B cell (primary cell): ENCODE measurements around the gene LAMA3. TPM values are rescaled to one million over a fixed set of nuclear protein-coding genes. Genes with fewer than 3 reads are reported as not detected.
"Not testable (repeated sequence)": the region's sequence is repeated elsewhere in the genome, so short reads cannot be mapped to it uniquely, and the experiment has no call there.

Source experiments
- ATAC-seq: fragments of 200-7000 bp; cut with Tn5 transposase; one replicate; pipeline ENCODE4 v1.10.0; 2021; ENCODE audit warnings: low read depth, mild to moderate bottlenecking, moderate number of reproducible peaks, moderate library complexity
- CTCF ChIA-PET: fragments of 350-600 bp; sonication (Branson Sonifier 250); formaldehyde crosslinking; loops from one replicate; lab custom pipeline; 2021; ENCODE audit warnings: antibody characterized with exemption, inconsistent platforms; lab: Charles Lee
- POLR2A ChIA-PET: fragments of 350-600 bp; sonication (Branson Sonifier 250); formaldehyde crosslinking; loops from one replicate; lab custom pipeline; 2021; ENCODE audit warnings: antibody characterized with exemption; lab: Charles Lee
- DNase-seq: peaks from one replicate; pipeline ENCODE4 v3.0.0; 2013
- H2AFZ ChIP-seq: 2 replicates; pipeline ENCODE4 v1.6.1; 2012; ENCODE audit warnings: mild to moderate bottlenecking, low read depth, low read length; ENCODE audit not compliant: insufficient read depth, poor library complexity, severe bottlenecking
- H3K27ac ChIP-seq, 2 donors: 1 replicate in 1 of 2; 2 replicates in 1 of 2; pipeline ENCODE4 v1.5.1; 2012 to 2013; ENCODE audit warnings: low read length in 2 of 2, mild to moderate bottlenecking in 2 of 2, moderate library complexity in 1 of 2
- H3K27me3 ChIP-seq, 4 experiments: fragments of 200-600 bp in 1 of 4; sonication (generic) in 1 of 4; replicated peaks in 1 of 4; 1 replicate in 2 of 4; 2 replicates in 2 of 4; pipeline versions ENCODE4 v1.6.1 to v1.7.0; 2013 to 2016; ENCODE audit warnings: low read length in 3 of 4, mild to moderate bottlenecking in 2 of 4, mixed read lengths in 1 of 4, moderate library complexity in 1 of 4; ENCODE audit not compliant: insufficient read depth in 4 of 4, control insufficient read depth in 3 of 4; ENCODE audit errors: control extremely low read depth in 1 of 4
- H3K36me3 ChIP-seq, 2 experiments: replicated peaks in 1 of 2; 1 replicate in 1 of 2; 2 replicates in 1 of 2; pipeline versions ENCODE4 v1.6.1 to v1.7.1; 2013; ENCODE audit warnings: low read length in 1 of 2; ENCODE audit not compliant: insufficient read depth in 2 of 2, control insufficient read depth in 1 of 2; ENCODE audit errors: control extremely low read depth in 1 of 2, extremely low read depth in 1 of 2
- H3K4me1 ChIP-seq, 2 donors: fragments of 200-600 bp in 1 of 2; sonication (generic) in 1 of 2; 1 replicate in 1 of 2; 2 replicates in 1 of 2; pipeline versions ENCODE4 v1.5.1 to v1.6.1; 2013 to 2017; ENCODE audit warnings: low read length in 2 of 2; ENCODE audit not compliant: control insufficient read depth in 2 of 2, insufficient read depth in 2 of 2
- H3K4me2 ChIP-seq: replicated peaks from 2 replicates; pipeline ENCODE3; 2012; ENCODE audit warnings: mild to moderate bottlenecking, low read depth, low read length; ENCODE audit not compliant: poor library complexity, severe bottlenecking
- H3K4me3 ChIP-seq, 5 experiments: fragments of 200-600 bp in 1 of 5; sonication (generic) in 1 of 5; 1 replicate in 3 of 5; 2 replicates in 2 of 5; pipeline versions ENCODE4 v1.5.1 to v1.7.0; 2011 to 2016; ENCODE audit warnings: low read length in 4 of 5, mild to moderate bottlenecking in 4 of 5, low read depth in 2 of 5, control low read depth in 1 of 5, moderate library complexity in 1 of 5; ENCODE audit not compliant: insufficient read depth in 1 of 5; ENCODE audit errors: control extremely low read depth in 1 of 5, extremely low read depth in 1 of 5
- H3K79me2 ChIP-seq: fragments of 200-600 bp; sonication (generic); one replicate; pipeline ENCODE4 v1.6.0; 2016; ENCODE audit warnings: low read length; ENCODE audit not compliant: control insufficient read depth, insufficient read depth
- H3K9ac ChIP-seq: fragments of 200-600 bp; sonication (generic); 2 replicates; pipeline ENCODE4 v1.6.1; 2017; ENCODE audit warnings: mild to moderate bottlenecking, low read length, moderate library complexity
- H3K9me3 ChIP-seq, 3 donors: one replicate each; pipeline versions ENCODE4 v1.6.1 to v1.7.1; 2013; ENCODE audit warnings: low read length in 2 of 3; ENCODE audit not compliant: control insufficient read depth in 2 of 3, insufficient read depth in 1 of 3; ENCODE audit errors: control extremely low read depth in 1 of 3
- H4K20me1 ChIP-seq: 2 replicates; pipeline ENCODE4 v1.6.0; 2012; ENCODE audit warnings: mild to moderate bottlenecking, low read length; ENCODE audit not compliant: insufficient read depth, control insufficient read depth, poor library complexity, severe bottlenecking
- H3K27ac Mint-ChIP-seq: one replicate; pipeline ENCODE4 v1.8.0; 2021; ENCODE audit warnings: mixed read lengths
- H3K27me3 Mint-ChIP-seq: one replicate; pipeline ENCODE4 v1.8.0; 2021; ENCODE audit warnings: mixed read lengths
- H3K4me1 Mint-ChIP-seq: one replicate; pipeline ENCODE4 v1.8.0; 2021; ENCODE audit warnings: mixed read lengths
- H3K4me3 Mint-ChIP-seq: one replicate; pipeline ENCODE4 v1.8.0; 2021; ENCODE audit warnings: mixed read lengths
- H3K9me3 Mint-ChIP-seq: one replicate; pipeline ENCODE4 v1.8.0; 2022; ENCODE audit warnings: mixed read lengths; ENCODE audit not compliant: insufficient read depth
- CTCF ChIP-seq: fragments of 200-600 bp; IDR thresholded peaks from one replicate; pipeline ENCODE4 v1.8.0; 2022; ENCODE audit warnings: antibody characterized with exemption, mild to moderate bottlenecking
- EZH2 ChIP-seq: IDR thresholded peaks from 2 replicates; pipeline ENCODE4 v1.6.1; 2012; ENCODE audit warnings: borderline replicate concordance, low read depth, mild to moderate bottlenecking, moderate library complexity, low read length; ENCODE audit not compliant: insufficient read depth, poor library complexity, severe bottlenecking
- WGBS: methylation state at CpG from one replicate; pipeline ENCODE4 v1.1.5; 2013; ENCODE audit warnings: missing lambda C conversion rate; ENCODE audit not compliant: insufficient coverage; 5-methylcytosine and 5-hydroxymethylcytosine counted together
- intact Hi-C: fragments of 100-400 bp; cut with micrococcal nuclease; formaldehyde crosslinking; loops from one replicate; pipeline ENCODE4 v1.10.0; 2022
- polyA plus RNA-seq: library from polyadenylated mRNA; depleted of rRNA; stranded (reverse); fragments of >200 nt; gene quantifications from 2 replicates; pipeline ENCODE4 v1.2.3, GENCODE V29; 2012
- total RNA-seq, 2 donors: library from RNA; stranded (reverse); fragments of 120-200 nt in 1 of 2; gene quantifications; 1 replicate in 1 of 2; 2 replicates in 1 of 2; pipeline versions ENCODE4 v1.2.3 to v1.2.4, GENCODE V29; 2013 to 2022

The LAMA3 gene
- total and polyA plus RNA-seq, 2 donors (not counting 1 experiment from before 2014, with no cell fraction given) = 0.03 to 0.32 TPM

GRCh38 chr18:23741967-23742366 lies 52.7 kb downstream of the LAMA3 start:
- H2AFZ ChIP-seq, H3K4me1 ChIP-seq, H3K36me3 ChIP-seq, POLR2A ChIA-PET, H3K9ac ChIP-seq, H3K79me2 ChIP-seq, H3K4me1 Mint-ChIP-seq, intact Hi-C loops, H3K4me3 Mint-ChIP-seq, H3K4me3 ChIP-seq, DNase-seq, H3K27ac Mint-ChIP-seq, H3K4me2 ChIP-seq, H3K27ac ChIP-seq, H3K27me3 ChIP-seq, H4K20me1 ChIP-seq, CTCF ChIA-PET, H3K9me3 ChIP-seq, ATAC-seq, H3K9me3 Mint-ChIP-seq: not testable (repeated sequence)
- 58% methylated on average over 3 of the region's 6 CpGs for WGBS
- H3K27me3 Mint-ChIP-seq = peaks cover 47% of the 10 kb centered on the region

DNA sequence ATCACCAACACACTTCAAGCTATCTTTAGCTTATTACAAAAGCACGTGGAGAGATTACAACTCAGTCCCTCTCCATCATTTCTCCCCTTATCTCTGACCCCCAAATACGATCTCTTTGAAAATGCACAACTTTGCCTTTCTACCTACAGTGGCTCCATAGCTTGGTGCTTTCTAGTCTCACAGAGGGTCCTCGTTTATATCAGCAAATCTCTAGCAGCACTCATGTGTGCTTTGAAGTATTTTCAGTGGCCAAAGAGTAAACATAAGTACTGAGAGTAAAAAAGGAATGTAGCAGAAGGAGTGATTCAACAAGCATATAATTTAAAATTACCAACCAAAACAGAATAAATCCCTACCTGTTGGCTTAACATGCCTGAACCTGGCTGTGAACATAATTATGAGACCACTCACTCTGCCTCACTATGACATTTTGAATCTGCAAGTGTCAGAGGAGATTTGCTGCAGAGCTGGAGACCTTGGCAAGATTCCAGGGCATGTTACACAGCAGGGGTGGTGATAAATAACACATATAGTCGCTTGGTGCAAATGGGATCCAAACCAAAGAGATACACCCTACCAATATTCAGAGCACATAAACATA lies 54.6 kb downstream of the LAMA3 start:
- peaks cover 0 to 2% (median 0%) of the 10 kb centered on the region in 3 donors for H3K9me3 ChIP-seq
- Mint-ChIP-seq H3K27ac (no peak overlapping the region), H3K4me3 (no peak overlapping the region), H3K4me1 (no peaks in the 10 kb centered on the region), H3K27me3 (peaks cover 36% of the 10 kb centered on the region), H3K9me3 (no peaks in the 10 kb centered on the region)
- peaks cover 0 to 3% (median 0%) of the 10 kb centered on the region in 4 experiments for H3K27me3 ChIP-seq
- H4K20me1 ChIP-seq = no peaks in the 10 kb centered on the region
- DNase-seq (no peak), ATAC-seq (no peak)
- POLR2A ChIA-PET = no interaction called here
- H3K9ac ChIP-seq = no peak overlapping the region
- intact Hi-C loops = no loop called here
- H2AFZ ChIP-seq = no peak overlapping the region
- H3K36me3 ChIP-seq = no peaks in the 10 kb centered on the region
- no peak overlapping the region for H3K4me3 ChIP-seq
- 76% methylated on average over 2 of the region's 4 CpGs for WGBS
- H3K27ac ChIP-seq = no peak overlapping the region
- TF ChIP-seq CTCF = no peak
- no peak for TF ChIP-seq EZH2
- H3K4me2 ChIP-seq = no peak overlapping the region
- no peaks in the 10 kb centered on the region for H3K4me1 ChIP-seq
- no peaks in the 10 kb centered on the region for H3K79me2 ChIP-seq
- CTCF ChIA-PET = no interaction called here
